GM19397 (cell line): ENCODE data around the gene ERLIN1.

Experiments used
- ATAC-seq: cut with Tn5 transposase; IDR thresholded peaks from one replicate; pipeline ENCODE4 v1.9.1; 2021; ENCODE audit warnings: mild to moderate bottlenecking, moderate library complexity; ENCODE audit not compliant: unreplicated experiment

Gene ERLIN1

DNA sequence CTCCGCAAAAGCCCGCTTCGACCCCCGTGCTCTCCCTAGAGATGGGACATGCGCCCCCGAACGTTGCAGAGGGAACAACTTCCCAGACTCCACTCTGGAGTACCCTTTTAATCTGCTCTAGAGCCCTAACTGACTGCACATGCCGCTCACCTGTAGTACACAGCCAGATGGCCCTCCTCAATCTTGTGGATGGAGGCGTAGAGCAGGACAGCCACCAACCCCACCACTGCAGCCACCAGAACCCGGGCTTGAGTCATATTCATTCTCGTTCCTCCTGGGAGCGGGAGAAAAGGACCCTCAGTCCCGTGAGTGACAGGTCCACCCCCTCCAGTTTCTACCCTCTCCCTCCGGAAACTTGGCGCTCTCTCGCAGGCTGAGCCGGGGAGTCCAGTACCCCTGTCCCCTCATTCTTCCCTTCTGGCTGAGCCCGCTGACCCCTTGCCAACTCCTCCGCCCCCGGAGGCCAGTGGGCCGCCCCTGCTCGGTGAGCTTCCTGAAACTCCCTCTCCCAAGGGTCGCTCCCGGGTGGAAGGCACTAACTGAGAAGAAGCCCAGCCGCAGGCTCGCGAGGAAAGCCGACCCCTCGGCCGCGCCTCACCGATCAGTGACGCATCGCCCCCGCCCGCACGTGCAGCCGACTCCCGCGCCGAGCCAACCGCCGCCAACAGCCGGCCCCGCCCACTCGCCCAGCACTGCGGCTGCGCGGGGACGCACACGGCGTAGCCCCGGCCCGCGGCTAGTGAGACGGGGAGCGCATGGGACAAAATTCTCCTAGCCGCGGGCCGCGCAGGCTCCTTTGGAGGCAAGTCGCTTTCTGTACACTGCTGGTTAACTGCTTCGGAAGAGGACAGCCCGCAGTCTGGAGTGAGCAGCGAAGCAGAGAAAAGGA is at the start of gene ERLIN1:
Gene ERLIN1, minus strand, starts transcription at position 666 of the 889 bp plus-strand sequence. Its CDS starts 403 bp downstream, at position 263.
- peak; percentile 89 for ATAC-seq

DNA sequence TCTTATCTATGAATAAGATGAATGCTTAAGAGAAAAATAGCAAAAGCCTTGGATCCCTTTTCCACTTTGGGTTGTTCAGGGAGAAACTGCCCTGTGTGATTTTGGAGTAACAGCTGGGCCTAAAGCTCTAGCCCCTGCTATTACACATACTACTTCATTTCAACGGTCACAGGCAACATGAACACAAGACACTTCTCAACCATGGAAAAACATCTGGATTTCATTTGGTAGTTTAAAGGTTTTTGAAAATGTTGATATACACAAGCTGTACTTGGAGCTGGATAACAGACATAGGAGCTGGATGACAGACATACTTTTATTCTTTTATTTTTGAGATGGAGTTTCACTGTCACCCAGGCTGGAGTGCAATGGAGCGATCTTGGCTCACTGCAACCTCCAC is 46.3 kb upstream of the ERLIN1 start:
- ATAC-seq, result no peak

DNA sequence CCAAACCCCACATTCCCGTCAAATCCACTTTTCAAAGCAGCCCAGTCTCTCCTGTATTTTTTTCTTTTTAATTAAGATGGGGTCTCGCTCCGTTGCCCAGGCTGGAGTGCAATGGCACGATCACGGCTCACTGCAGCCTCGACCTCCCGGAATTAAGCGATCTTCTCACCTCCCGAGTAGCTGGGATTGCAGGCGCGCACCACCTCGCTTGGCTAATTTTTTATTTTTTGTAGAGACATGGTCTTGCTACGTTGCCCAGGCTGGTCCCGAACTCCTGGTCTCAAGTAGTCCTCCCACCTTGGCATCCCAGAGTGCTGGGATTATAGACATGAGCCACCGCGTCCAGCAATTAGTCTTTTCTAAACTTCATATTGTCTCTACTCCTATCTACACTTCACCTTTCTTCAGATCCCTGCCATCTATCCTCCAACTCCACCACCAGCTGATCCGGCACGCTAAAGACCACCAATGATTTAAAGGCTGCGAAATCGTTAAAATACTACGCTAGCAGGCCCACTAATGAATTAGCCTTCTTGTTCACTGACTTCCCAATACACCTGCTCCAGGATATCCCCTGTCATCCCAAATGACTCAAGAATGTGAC is 44.1 kb upstream of the ERLIN1 start:
- ATAC-seq, result no peak

DNA sequence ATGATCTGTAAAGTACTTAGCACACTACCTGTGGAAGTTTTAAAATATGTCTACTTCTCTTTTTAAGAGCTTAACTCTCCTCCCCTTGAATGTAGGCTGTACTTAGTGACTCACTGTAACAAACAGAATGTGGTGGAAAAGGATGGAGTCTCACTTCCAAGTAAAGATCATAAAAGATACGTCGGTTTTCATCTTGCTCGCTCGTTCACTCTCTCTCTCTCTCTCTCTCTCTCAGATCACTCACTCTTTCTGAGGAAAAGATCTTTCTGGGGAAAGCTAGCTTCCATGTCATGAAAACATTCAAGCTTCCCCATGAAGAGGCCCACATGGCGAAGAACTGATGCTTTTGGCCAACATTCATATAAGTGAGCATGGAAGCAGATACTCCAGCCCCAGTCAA is 38.0 kb upstream of the ERLIN1 start:
- no peak for ATAC-seq

DNA sequence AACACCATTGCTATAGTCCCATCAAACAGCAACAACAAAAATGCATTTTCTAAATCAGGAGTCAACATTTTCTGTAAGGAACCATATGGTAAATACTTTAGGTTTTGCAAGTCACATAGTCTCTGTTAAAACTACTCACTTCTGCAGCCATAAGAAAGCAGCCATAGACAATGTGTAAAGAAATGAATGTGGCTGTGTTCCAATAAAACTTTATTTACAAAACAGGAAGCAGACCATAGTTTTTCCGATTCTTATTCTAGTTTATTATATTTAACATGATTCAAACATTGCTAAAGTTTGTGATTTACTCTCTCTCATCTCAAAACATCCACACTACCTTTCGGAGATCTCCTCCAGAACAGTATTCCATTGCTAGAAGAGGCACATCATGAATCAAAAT is 36.7 kb upstream of the ERLIN1 start:
- ATAC-seq, result no peak

DNA sequence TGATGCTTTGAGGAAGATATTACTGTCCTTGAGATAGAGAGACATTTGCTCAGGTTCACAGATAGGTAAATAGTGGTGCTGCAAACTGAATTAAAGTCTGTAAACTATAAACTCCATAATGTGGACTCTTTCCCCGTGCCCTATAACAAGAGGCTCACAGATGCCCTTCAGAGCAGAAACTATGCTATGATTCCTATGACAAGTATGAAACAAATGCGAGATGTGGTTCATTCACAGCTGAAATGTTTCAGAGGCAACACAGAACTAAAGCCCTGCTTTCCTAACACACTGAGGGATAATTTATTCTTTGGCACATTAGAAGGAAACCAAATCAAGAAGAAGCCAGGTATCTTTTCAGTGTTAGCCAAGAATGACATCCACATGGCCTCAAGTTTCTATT is 30.2 kb upstream of the ERLIN1 start:
- ATAC-seq, result no peak

DNA sequence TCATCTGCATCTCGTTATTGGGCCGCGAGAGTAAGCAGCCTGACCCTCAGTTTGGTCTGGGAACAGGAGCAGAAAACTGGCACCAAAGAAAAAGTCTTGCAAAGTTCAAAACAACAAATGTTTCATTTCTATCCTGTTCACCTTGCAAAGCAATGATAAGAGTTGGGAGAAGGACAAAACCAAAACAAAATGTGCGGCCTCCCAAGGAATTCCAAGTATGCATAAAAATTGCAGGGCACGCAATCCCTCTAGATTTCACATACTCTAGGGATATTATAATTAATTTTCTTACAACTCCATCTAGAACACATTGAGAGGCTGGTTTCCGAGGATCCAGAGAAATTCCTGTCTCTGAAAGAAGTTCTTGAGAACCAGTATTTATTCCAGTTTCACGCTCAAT is 23.5 kb upstream of the ERLIN1 start:
- ATAC-seq, result no peak

DNA sequence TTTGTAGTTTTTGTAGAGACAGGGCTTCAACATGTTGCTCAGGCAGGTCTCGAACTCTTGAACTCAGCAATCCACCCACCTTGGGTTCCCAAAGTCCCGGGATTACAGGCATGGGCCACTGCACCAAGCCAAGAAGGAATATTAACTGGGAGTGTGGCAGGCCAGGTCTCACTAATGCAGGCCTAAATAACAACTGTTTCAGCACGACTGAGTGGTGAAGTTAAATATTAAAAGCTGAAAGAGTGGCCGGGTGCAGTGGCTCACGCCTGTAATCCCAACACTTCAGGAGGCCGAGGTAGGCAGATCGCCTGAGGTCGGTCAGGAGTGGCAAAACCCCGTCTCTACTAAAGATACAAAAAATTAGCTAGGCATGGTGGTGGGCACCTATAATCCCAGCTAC is 22.4 kb upstream of the ERLIN1 start:
- no peak for ATAC-seq

DNA sequence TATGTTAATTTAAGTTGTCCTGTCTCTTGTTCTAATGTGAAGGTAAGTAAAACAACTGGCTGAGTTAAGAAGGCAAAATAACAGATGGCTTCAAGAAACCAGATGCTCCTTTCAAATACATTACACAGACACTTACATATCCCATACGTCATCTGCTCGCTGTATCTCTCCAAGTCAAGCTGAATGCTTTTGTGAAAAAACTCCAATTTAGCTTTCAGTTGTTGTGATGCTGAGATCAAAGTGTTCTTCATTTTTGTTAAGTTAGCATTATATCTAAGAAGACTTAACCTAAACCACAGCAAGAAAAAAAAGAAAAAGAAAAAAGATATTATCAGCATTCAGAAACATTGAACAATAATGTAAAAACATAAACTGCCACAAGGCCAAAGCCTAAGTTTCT is 18.5 kb upstream of the ERLIN1 start:
- ATAC-seq, result no peak

DNA sequence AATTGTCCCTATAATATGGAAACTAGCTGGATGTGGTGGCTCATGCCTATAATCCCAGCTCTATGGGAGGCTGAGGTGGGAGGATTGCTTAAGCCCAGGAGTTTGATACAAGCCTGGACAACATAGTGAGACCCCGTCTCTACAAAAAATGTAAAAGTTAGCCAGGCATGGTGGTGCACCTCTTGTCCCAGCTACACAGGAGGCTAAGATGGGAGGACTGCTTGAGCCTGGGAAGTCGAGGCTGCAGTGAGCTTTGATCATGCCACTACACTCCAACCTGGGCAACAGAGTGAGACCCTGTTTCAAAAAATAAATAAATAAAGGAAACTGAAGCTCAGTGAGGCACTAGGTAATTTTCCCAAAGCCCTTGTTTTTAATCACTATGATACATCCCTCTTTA is 15.7 kb upstream of the ERLIN1 start:
- no peak for ATAC-seq

DNA sequence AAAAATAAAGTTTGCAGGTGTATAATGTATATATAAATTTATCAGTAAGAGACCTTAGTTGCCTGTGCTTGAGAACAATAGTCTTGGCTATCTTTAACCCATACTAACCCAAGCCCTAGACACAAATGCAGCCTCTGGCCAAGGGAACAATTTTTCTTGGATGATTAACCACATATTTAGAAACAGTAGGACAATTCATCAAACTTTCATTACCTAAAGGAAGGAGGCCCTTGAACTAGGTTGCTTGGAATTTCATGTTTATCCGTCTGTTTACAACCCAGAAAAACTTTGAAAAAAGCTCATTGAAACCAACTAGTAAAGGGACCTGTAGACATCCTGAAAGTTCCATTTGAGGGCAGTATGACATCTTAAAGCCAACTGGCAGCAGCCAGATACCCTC is 8.9 kb upstream of the ERLIN1 start:
- ATAC-seq, result no peak

DNA sequence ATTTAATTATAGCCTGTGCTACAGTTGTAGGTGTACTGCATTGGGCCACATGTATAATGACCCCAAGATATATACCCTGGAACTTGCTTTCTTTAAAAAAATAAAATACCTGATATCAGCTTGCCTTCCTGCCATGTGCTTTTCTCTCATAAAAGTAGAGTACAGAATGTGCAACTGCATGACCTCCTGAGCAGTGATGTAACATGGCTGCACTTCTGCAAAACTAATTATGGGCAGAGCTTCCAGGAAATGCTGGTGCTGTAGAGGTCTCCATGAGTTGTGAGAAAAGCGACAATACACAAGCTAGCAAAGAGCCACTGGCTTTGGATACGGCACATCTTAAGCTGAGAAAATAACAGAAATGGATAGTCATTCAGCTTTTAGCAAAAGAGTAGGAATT is 6.5 kb upstream of the ERLIN1 start:
- no peak for ATAC-seq

DNA sequence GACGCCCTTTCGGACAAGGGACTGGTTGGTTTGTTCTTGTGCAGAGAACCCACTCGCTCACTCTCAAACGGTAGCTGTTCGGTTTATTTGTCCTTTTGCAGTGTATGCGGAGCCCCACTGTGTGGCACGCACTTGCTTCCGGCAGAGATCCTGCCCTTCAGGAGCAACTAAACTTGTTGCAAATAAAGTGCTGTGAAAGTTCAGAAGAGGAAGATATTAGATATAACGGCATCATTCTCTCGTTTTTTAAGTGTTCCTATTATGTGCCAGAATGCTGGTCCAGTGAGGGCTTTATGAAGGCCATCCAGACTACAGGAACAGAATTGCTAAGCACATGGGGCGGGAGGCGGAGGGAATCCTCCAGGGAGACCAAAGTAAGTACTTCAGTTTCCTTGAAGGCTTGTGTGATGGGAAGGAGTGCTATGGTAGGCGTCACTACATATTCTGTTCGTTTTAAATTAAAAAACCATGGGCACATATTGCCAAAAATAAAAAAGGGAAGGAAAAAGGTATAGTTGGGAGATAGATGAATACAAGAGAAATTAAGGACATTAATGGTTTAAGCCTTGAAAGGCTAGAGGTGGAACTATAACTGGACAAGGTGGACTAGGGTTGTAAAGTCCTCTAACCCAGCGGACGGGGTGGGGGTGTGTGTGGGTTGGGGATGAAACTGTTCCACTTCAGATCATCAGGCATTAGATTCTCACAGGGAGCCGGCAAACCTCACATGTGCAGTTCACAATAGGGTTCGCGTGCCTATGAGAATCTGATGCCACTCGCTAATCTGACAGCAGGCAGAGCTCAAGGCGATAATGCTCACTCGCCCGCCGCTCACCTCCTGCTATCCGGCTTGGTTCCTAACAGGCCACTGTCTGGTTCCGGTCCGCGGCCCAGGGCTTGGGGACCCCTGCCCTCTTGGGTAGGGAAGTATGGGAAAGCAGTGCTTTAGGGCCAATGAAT is 704 bp upstream of the ERLIN1 start:
- peak; percentile 53 for ATAC-seq

DNA sequence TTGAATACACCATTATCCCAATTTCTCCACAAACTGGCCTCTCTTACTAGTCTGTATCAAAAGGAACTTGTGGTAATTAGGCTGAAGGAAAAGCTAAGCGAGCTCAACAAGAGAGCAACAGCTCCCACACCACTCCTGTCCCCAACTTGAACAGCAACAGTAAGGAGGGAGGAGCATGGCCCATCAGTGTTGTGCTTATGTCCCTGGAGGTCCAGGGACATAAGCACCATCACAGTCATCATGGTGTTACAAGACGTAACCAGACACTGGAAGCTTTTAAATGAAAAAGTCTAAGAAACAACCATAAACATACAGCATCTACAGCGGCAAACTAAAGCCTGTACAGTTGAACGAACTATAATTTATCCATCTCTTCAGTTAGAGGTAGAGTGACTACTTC is 989 bp downstream of the ERLIN1 start:
- no peak for ATAC-seq

DNA sequence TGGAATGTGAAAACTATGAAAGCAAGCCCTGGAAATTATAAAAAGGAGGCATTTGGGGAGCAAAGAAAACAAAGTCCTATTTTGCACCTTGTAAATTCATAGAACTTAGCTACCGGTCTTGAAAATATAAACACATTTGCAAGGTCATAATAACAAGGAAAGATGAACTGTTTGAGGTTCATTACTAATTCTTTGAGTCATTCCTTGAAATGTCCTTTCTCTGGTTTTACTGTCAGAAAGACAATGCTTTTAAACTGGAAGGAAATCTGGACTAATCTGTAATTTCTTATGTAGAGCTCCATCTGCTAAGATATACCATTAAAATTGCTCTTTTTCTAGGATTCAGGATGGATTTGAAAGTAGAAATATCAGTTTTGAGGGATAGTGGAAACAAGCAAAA is 1.4 kb downstream of the ERLIN1 start:
- no peak for ATAC-seq

DNA sequence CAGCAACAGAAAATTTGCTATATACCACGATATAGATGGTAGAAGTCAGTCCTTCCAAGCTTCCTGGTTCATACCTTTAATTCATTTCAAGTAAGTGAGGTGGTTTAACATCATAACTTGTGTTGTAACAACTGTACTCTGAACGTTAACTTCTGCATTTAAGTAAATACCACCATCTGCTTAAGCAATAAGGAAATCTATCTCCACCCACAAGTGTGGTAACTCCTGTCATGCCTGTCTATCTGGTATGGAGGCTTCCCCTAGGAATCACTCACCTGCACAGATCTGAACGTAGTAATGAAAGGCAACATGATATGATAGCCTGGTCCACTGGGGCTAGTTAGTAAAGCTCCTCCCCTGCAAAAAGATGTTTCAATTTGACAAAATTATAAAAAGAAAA is 2.3 kb downstream of the ERLIN1 start:
- no peak for ATAC-seq

DNA sequence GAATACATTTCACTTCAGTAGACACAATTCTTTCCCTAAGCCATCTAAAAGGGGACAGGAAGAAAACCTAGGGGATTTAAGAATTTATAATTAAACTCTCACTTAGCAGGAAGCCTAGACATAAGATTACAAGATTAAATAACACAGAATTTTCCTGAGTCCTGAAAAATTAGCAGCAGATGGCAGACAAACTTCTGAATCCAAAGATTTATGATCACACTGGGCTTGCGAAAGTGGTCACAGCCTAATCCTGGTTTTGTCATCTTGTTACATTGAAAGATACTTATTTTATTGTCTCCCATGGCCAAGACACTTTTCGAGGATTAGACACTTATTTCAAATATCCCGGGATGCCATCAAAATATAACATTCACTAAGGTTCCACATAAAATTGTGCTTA is 2.9 kb downstream of the ERLIN1 start:
- no peak for ATAC-seq

DNA sequence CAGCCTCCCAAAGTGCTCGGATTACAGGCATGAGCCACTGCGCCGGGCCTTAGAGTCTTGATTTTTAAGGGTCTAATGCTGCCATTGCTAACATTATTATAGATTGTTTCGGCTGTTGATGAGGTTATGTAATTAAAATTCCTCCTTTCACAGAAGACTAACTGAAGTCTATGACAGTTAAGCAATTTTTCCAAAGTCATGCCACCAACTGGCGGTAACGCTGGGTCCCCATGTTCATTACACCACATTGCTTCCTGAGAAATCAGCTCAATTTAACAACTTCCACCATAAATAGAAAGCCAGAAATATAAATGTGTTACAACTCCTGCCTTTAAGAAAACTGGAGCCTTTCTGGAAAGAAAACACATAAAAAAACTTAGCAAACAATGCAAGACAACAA is 3.5 kb downstream of the ERLIN1 start:
- ATAC-seq, result no peak

DNA sequence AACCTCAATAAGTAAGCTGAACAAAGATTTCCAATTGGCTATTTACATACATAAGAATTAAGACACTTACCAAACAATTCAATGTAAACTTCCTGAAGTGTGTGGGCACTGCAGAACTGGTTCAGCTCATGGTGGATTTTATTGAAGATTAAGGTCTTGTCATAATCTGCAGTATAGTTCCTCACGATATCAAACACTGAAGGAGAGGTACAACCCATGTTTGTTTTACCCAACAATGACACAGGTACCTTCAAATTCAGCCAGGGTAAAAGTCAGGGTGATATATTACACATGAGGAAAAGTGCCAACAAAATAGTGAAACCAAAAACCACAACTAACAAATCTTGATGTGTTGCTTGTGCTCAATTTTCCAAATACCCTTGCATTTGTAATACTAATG is 10.0 kb downstream of the ERLIN1 start:
- no peak for ATAC-seq

DNA sequence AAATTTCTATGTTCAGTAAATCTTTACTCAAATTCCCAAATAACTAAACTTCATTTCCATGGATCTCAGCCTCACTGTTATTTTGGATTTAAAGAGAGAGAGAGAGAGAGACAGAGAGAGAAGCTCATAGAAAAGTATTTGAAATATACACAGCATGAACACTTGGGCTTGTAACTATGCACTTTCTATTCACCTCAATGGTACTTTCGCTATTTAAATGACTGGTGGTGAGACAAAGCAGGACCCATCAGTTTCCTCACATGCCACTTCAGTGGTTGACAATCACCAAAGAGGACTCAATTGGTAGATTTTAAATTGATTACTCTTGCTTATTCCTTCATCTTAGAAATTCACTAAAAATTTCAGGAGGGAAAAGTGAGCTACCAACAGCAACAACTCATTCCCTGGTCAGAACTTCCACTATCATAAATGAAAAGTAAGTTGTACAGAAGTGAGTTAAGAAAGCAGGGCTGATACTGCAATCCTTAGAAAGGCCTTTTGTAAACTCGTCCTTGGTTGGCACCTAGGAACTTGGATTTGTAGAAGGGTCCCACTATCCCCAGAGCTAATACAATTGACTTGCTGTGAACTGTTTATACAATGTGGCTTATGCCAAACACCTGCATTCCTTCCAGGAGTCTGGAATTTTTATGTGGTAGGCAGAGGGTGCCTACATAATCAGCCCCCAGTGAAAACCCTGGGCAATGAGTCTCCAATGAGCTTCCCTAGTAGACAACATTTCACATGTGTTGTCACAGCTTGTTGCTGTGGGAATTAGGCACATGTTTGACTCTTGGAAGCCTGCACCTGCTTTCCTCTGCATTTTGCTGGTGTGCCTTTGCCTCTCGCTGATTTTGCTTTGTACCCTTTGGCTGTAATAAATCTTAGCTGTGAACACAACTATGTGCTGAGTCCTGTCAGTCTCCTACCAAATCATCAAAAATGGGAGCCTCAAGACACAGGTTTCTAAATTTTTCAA is 10.8 kb downstream of the ERLIN1 start:
- no peak for ATAC-seq
